K562 (cell line): Measurements from ENCODE around the gene TXNDC15. TPM values are rescaled to one million over a fixed set of nuclear protein-coding genes. Genes with fewer than 3 reads are reported as not detected.
A peak's percentile ranks its signal among the peaks of the same experiment; 100 is the strongest.

ENCODE experiments used
- BCLAF1 ChIP-seq, 2 experiments: fragments of 450-650 bp in 1 of 2; IDR thresholded peaks; 2 replicates each; pipeline ENCODE4 v1.6.1; 2011 to 2017; ENCODE audit warnings: low read depth in 2 of 2, antibody characterized with exemption in 1 of 2, borderline replicate concordance in 1 of 2, low read length in 1 of 2, mild to moderate bottlenecking in 1 of 2, mixed read lengths in 1 of 2; ENCODE audit not compliant: control insufficient read depth in 1 of 2
- CBFA2T3 ChIP-seq: fragments of 450-650 bp; IDR thresholded peaks from 2 replicates; pipeline ENCODE4 v1.6.1; 2017
- CTCF ChIP-seq, 3 experiments: IDR thresholded peaks in 2 of 3; conservative IDR thresholded peaks in 1 of 3; 2 replicates each; pipeline ENCODE4 v1.5.1; 2011 to 2012; ENCODE audit warnings: low read length in 3 of 3, mild to moderate bottlenecking in 3 of 3, control low read depth in 2 of 3, improper control_type of control experiment in 1 of 3, inconsistent platforms in 1 of 3, low read depth in 1 of 3, mixed read lengths in 1 of 3, moderate library complexity in 1 of 3; ENCODE audit not compliant: insufficient read depth in 2 of 3
- ELF2 ChIP-seq: fragments of 250-450 bp; sonication (Bioruptor Pico); IDR thresholded peaks from 2 replicates; pipeline ENCODE4 v1.5.0; 2021; ENCODE audit warnings: mild to moderate bottlenecking
- ESRRA ChIP-seq: fragments of 450-650 bp; IDR thresholded peaks from 2 replicates; pipeline ENCODE4 v1.6.1; 2014; ENCODE audit warnings: low read depth, mild to moderate bottlenecking, moderate library complexity, borderline replicate concordance
- ETV5 ChIP-seq: sonication (generic); formaldehyde crosslinking; IDR thresholded peaks from 2 replicates; pipeline ENCODE4 v1.4.0; 2020; ENCODE audit warnings: low read depth, mild to moderate bottlenecking, missing genetic modification reagents
- EWSR1 ChIP-seq: fragments of 450-650 bp; IDR thresholded peaks from 2 replicates; pipeline ENCODE4 v1.6.1; 2018; ENCODE audit warnings: borderline replicate concordance, mild to moderate bottlenecking, low read depth, moderate library complexity; ENCODE audit not compliant: partially characterized antibody
- GABPA ChIP-seq: fragments of 200-800 bp; sonication (Bioruptor generic); conservative IDR thresholded peaks from 2 replicates; pipeline ENCODE4 v1.6.1; 2016; ENCODE audit warnings: low read depth, missing genetic modification characterization, missing compliant biosample characterization
- HNRNPLL ChIP-seq: fragments of 200-400 bp; formaldehyde crosslinking; IDR thresholded peaks from 2 replicates; pipeline ENCODE4 v1.6.1; 2017; ENCODE audit warnings: low read length, low read depth, mild to moderate bottlenecking; ENCODE audit not compliant: poor library complexity, severe bottlenecking
- KLF10 ChIP-seq: fragments of 250-450 bp; sonication (Bioruptor Pico); IDR thresholded peaks from 2 replicates; pipeline ENCODE4 v1.6.1; 2021; ENCODE audit warnings: matching md5 sums
- L3MBTL2 ChIP-seq: fragments of 450-650 bp; IDR thresholded peaks from 2 replicates; pipeline ENCODE4 v1.6.1; 2016; ENCODE audit warnings: mild to moderate bottlenecking, moderate library complexity
- LCOR ChIP-seq: sonication (generic); formaldehyde crosslinking; IDR thresholded peaks from 2 replicates; pipeline ENCODE4 v1.8.0; 2022; ENCODE audit warnings: mild to moderate bottlenecking, missing genetic modification reagents
- MTA3 ChIP-seq: fragments of 450-650 bp; formaldehyde crosslinking; IDR thresholded peaks from 2 replicates; pipeline ENCODE4 v1.6.1; 2017; ENCODE audit warnings: mild to moderate bottlenecking, borderline replicate concordance
- MYBL2 ChIP-seq, 2 experiments: fragments of 450-650 bp in 1 of 2; sonication (generic) in 1 of 2; formaldehyde crosslinking in 1 of 2; IDR thresholded peaks; 2 replicates each; pipeline versions ENCODE4 v1.6.1 to v1.8.1; 2017 to 2022; ENCODE audit warnings: borderline replicate concordance in 1 of 2, inconsistent platforms in 1 of 2, low read depth in 1 of 2, mild to moderate bottlenecking in 1 of 2, missing genetic modification reagents in 1 of 2, moderate library complexity in 1 of 2
- NFRKB ChIP-seq: fragments of 450-650 bp; IDR thresholded peaks from 2 replicates; pipeline ENCODE4 v1.6.1; 2016; ENCODE audit warnings: low read depth
- PML ChIP-seq: IDR thresholded peaks from 2 replicates; pipeline ENCODE4 v1.6.1; 2012; ENCODE audit warnings: low read length, inconsistent platforms
- RBBP5 ChIP-seq: fragments of 200-600 bp; sonication (generic); IDR thresholded peaks from 2 replicates; pipeline ENCODE4 v1.6.1; 2012; ENCODE audit warnings: borderline replicate concordance, mild to moderate bottlenecking, low read length, control low read depth, inconsistent platforms; ENCODE audit not compliant: insufficient read depth, poor library complexity, severe bottlenecking
- SMARCE1 ChIP-seq: fragments of 450-650 bp; IDR thresholded peaks from 2 replicates; pipeline ENCODE4 v1.7.1; 2016; ENCODE audit warnings: mild to moderate bottlenecking
- ZC3H4 ChIP-seq: sonication (generic); formaldehyde crosslinking; IDR thresholded peaks from 2 replicates; pipeline ENCODE4 v1.9.0; 2021; ENCODE audit warnings: missing genetic modification reagents, borderline replicate concordance
- ZEB2 ChIP-seq: fragments of 450-650 bp; IDR thresholded peaks from 2 replicates; pipeline ENCODE4 v1.6.1; 2016
- ZNF263 ChIP-seq: sonication (generic); formaldehyde crosslinking; IDR thresholded peaks from 2 replicates; pipeline ENCODE4 v1.8.0; 2022; ENCODE audit warnings: mild to moderate bottlenecking, missing genetic modification reagents, borderline replicate concordance
- ZNF785 ChIP-seq: fragments of 250-450 bp; sonication (Bioruptor Pico); IDR thresholded peaks from 2 replicates; pipeline ENCODE4 v1.4.0; 2020; ENCODE audit warnings: mild to moderate bottlenecking
- polyA plus RNA-seq, 8 experiments: library from polyadenylated mRNA; depleted of rRNA in 4 of 8; stranded (reverse) in 5 of 8; unstranded in 3 of 8; fragments of >200 nt; fragmentation: Nextera tagmentation in 2 of 8; fragmentation: Illumina TruSeq in 1 of 8; extraction: Ambion mirVana in 2 of 8; extraction: Trizol in 1 of 8; gene quantifications; 2 replicates each; pipeline versions ENCODE4 v1.2.1 to v1.2.3, GENCODE V29; 2011 to 2014; ENCODE audit warnings: inconsistent platforms in 1 of 8, missing spikeins in 1 of 8
- total RNA-seq, 7 experiments: library from RNA; depleted of rRNA in 6 of 7; stranded (reverse); fragments of >200 nt in 6 of 7; fragmentation: Illumina TruSeq in 2 of 7; extraction: Trizol in 2 of 7; gene quantifications; 2 replicates each; pipeline versions ENCODE4 v1.2.1 to v1.2.3, GENCODE V29; 2011 to 2021; ENCODE audit warnings: low replicate concordance in 1 of 7

The TXNDC15 gene
- total and polyA plus RNA-seq, 9 of the 15 experiments (the other 6 are each of a cell fraction or from before 2014, with no cell fraction given), result 3.0 to 15.4 (median 12.3) TPM

DNA sequence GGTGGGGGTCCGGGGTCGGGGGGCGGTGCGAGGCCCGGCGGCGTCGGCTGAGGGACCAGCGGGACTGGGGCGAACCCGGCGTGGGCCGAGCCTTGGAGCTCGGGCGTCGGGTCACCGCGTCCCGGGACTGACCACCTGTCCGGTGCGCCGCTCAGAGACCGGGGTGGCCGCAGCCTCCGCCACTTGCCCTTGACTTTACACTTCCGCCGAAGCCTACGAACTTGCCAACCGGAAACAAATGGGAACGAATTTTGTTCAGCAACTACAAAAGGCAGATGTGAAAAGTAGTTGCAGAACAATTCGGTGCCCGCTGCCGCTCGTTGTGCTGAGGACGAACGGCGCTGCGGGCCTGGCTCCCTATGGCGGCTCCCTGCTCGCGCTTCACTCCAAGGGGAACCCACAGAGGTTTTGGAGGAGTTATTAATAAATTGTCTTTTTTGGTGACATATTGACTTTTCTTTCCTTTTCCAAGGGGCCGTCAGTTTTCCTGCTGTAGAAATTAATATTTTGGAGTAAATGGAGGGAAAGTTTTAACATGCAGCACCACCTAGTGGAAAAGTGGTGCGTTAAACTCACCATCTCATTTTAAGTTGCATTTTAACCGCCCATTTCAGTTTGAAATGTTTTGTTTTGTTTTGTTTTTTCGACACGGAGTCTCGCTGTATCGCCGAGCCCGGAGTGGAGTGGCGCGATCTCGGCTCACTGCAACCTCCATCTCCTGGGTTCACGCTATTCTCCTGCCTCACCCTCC lies 31.2 kb downstream of the TXNDC15 start (continued):
- TF ChIP-seq BCLAF1 (IDR thresholded peaks at IDR 0.05; ENCODE audit: borderline replicate concordance in 1 of 2, control insufficient read depth in 1 of 2, low read depth in 2 of 2, low read length in 1 of 2) (no peak), HNRNPLL (no peak), SMARCE1 (peak; percentile 57; the same call in 1 of the 2 replicates), PML (peak; percentile 44; the same call in 1 of the 2 replicates), GABPA (tag) (peak; percentile 71), MTA3 (0 out of 2 replicates have a peak, but pooled peaks have one; percentile 15), RBBP5 (peak; percentile 11), ELF2 (CRISPR knock-in tag) (no peak), CBFA2T3 (no peak), NFRKB (peak; percentile 81), ZNF785 (CRISPR knock-in tag) (no peak), EWSR1 (no peak), CTCF (IDR thresholded peaks at IDR 0.05 in 2 of 3, conservative IDR thresholded peaks at IDR 0.05 in 1 of 3; ENCODE audit: insufficient read depth in 2 of 3, low read depth in 1 of 3, low read length in 3 of 3) (peak; percentile 44 to 79 (median 76); a peak in 5 of 6 replicates), MYBL2 (IDR thresholded peaks at IDR 0.05; ENCODE audit: low read depth) (peak; percentile 93), MYBL2 (CRISPR knock-in tag; IDR thresholded peaks at IDR 0.05; ENCODE audit: borderline replicate concordance) (no peak), ESRRA (peak; percentile 62; the same call in 1 of the 2 replicates), ZC3H4 (CRISPR knock-in tag) (no peak), ZEB2 (peak; percentile 37; the same call in 1 of the 2 replicates), ZNF263 (CRISPR knock-in tag) (0 out of 2 replicates have a peak, but pooled peaks have one; percentile 20), KLF10 (CRISPR knock-in tag) (no peak), LCOR (CRISPR knock-in tag) (peak; percentile 87; the same call in 1 of the 2 replicates), ETV5 (CRISPR knock-in tag) (0 out of 2 replicates have a peak, but pooled peaks have one; percentile 49), L3MBTL2 (peak; percentile 27)
